CD4-positive, CD25-positive, alpha-beta regulatory T cell (primary cell): ENCODE results near the gene PRKACA. TPM values are rescaled to one million over a fixed set of nuclear protein-coding genes. Genes with fewer than 3 reads are reported as not detected.

Experiments used
- ATAC-seq, 2 donors: fragments of 150-1000 bp; cut with Tn5 transposase; one replicate each; pipeline ENCODE4 v1.10.0; 2021; ENCODE audit warnings: low read depth in 2 of 2, moderate number of reproducible peaks in 2 of 2, moderate library complexity in 1 of 2
- DNase-seq, 3 donors: peaks; one replicate each; pipeline versions ENCODE4 v3.0.0 to v3.0.0-alpha.2; 2012 to 2022; ENCODE audit warnings: mixed read lengths in 1 of 3
- H3K27ac ChIP-seq: one replicate; pipeline ENCODE4 v1.7.0; 2013; ENCODE audit warnings: mild to moderate bottlenecking, low read length; ENCODE audit not compliant: insufficient read depth, poor library complexity, severe bottlenecking
- H3K27me3 ChIP-seq: one replicate; pipeline ENCODE4 v1.7.0; 2013; ENCODE audit warnings: low read length; ENCODE audit not compliant: control insufficient read depth, insufficient read depth
- H3K36me3 ChIP-seq: one replicate; pipeline ENCODE4 v1.7.0; 2013; ENCODE audit warnings: mild to moderate bottlenecking, low read length, moderate library complexity; ENCODE audit not compliant: control insufficient read depth, insufficient read depth
- H3K4me1 ChIP-seq: 2 replicates; pipeline ENCODE4 v1.7.0; 2013; ENCODE audit warnings: mild to moderate bottlenecking, low read length; ENCODE audit not compliant: insufficient read depth, control insufficient read depth, poor library complexity, severe bottlenecking
- H3K4me3 ChIP-seq: one replicate; pipeline ENCODE4 v1.7.0; 2013; ENCODE audit warnings: low read depth, mild to moderate bottlenecking, low read length, moderate library complexity
- H3K9me3 ChIP-seq, 2 experiments: 1 replicate in 1 of 2; 2 replicates in 1 of 2; pipeline ENCODE4 v1.7.0; 2013; ENCODE audit warnings: low read length in 2 of 2, mild to moderate bottlenecking in 1 of 2, moderate library complexity in 1 of 2; ENCODE audit not compliant: control insufficient read depth in 2 of 2
- H3K27ac Mint-ChIP-seq, 3 donors: one replicate each; pipeline ENCODE4 v1.8.0; 2020 to 2022; ENCODE audit warnings: mild to moderate bottlenecking in 3 of 3, mixed read lengths in 3 of 3, moderate library complexity in 2 of 3
- H3K27me3 Mint-ChIP-seq: one replicate; pipeline ENCODE4 v1.8.0; 2022; ENCODE audit warnings: mild to moderate bottlenecking, mixed read lengths
- H3K36me3 Mint-ChIP-seq: one replicate; pipeline ENCODE4 v1.8.0; 2020; ENCODE audit warnings: mixed read lengths
- H3K4me1 Mint-ChIP-seq, 4 donors: one replicate each; pipeline ENCODE4 v1.8.0; 2020 to 2022; ENCODE audit warnings: mixed read lengths in 4 of 4, mild to moderate bottlenecking in 1 of 4
- H3K4me3 Mint-ChIP-seq, 4 donors: one replicate each; pipeline ENCODE4 v1.8.0; 2020 to 2022; ENCODE audit warnings: mild to moderate bottlenecking in 4 of 4, mixed read lengths in 4 of 4, moderate library complexity in 3 of 4
- H3K9me3 Mint-ChIP-seq, 7 donors: one replicate each; pipeline ENCODE4 v1.8.0; 2020 to 2022; ENCODE audit warnings: mixed read lengths in 7 of 7, mild to moderate bottlenecking in 3 of 7, moderate library complexity in 2 of 7
- polyA plus RNA-seq, 4 donors: library from polyadenylated mRNA; unstranded; fragments of 300-500 nt; fragmentation: Illumina TruSeq; gene quantifications; one replicate each; pipeline ENCODE4 v1.2.3, GENCODE V29; 2021
- total RNA-seq: library from RNA; stranded (reverse); gene quantifications from one replicate; pipeline ENCODE4 v1.2.3, GENCODE V29; 2022

PRKACA gene
- total and polyA plus RNA-seq, 5 donors from 2014 or later, result 0.47 to 40.2 (median 1.4) TPM

GRCh38 chr19:14089412-14089661 lies 28.2 kb downstream of the PRKACA start:
- Mint-ChIP-seq H3K27ac (peak overlapping the region; percentile 73 to 86 (median 84)), H3K36me3 (peaks cover 7% of the 10 kb centered on the region), H3K4me1 (peaks cover 0 to 29% (median 12%) of the 10 kb centered on the region in 4 donors), H3K4me3 (peak overlapping the region; percentile 89 to 97 (median 91)), H3K27me3 (peaks cover 11% of the 10 kb centered on the region), H3K9me3 (peaks cover 0 to 8% (median 2%) of the 10 kb centered on the region in 7 donors)
- H3K9me3 ChIP-seq, result peaks cover 0 to 6% of the 10 kb centered on the region in 2 experiments
- peaks cover 14% of the 10 kb centered on the region for H3K4me1 ChIP-seq
- ATAC-seq (no peak), DNase-seq (peak in 2 of 3 donors; percentile 40 to 60)
- no peak overlapping the region for H3K4me3 ChIP-seq
- no peaks in the 10 kb centered on the region for H3K36me3 ChIP-seq
- H3K27ac ChIP-seq, result no peak overlapping the region
- no peaks in the 10 kb centered on the region for H3K27me3 ChIP-seq

GRCh38 chr19:14088634-14089411 lies 28.7 kb downstream of the PRKACA start:
- Histone ChIP-seq H3K36me3 (no peaks in the 10 kb centered on the region), H3K27me3 (no peaks in the 10 kb centered on the region), H3K9me3 (peaks cover 0 to 6% of the 10 kb centered on the region in 2 experiments), H3K4me1 (peaks cover 14% of the 10 kb centered on the region), H3K27ac (no peak overlapping the region), H3K4me3 (no peak overlapping the region)
- peaks cover 0 to 29% (median 12%) of the 10 kb centered on the region in 4 donors for H3K4me1 Mint-ChIP-seq
- peak overlapping the region; percentile 89 to 97 (median 91) for H3K4me3 Mint-ChIP-seq
- H3K27me3 Mint-ChIP-seq, result peaks cover 11% of the 10 kb centered on the region
- no peak for DNase-seq
- peaks cover 7% of the 10 kb centered on the region for H3K36me3 Mint-ChIP-seq
- peak overlapping the region; percentile 73 to 86 (median 84) for H3K27ac Mint-ChIP-seq
- ATAC-seq, result no peak
- peaks cover 0 to 8% (median 2%) of the 10 kb centered on the region in 7 donors for H3K9me3 Mint-ChIP-seq

GRCh38 chr19:14086098-14086497 lies 31.5 kb downstream of the PRKACA start:
- DNase-seq (no peak), ATAC-seq (no peak)
- Mint-ChIP-seq H3K4me3 (peak overlapping the region in 2 of 4 donors; percentile 76 to 88), H3K27ac (no peak overlapping the region), H3K36me3 (peaks cover 4% of the 10 kb centered on the region), H3K27me3 (no peaks in the 10 kb centered on the region), H3K4me1 (peaks cover 2 to 29% (median 8%) of the 10 kb centered on the region in 4 donors), H3K9me3 (no peaks in the 10 kb centered on the region)
- Histone ChIP-seq H3K4me3 (no peak overlapping the region), H3K4me1 (peaks cover 17% of the 10 kb centered on the region), H3K27ac (no peak overlapping the region), H3K27me3 (no peaks in the 10 kb centered on the region), H3K36me3 (no peaks in the 10 kb centered on the region), H3K9me3 (no peaks in the 10 kb centered on the region)

GRCh38 chr19:14085309-14085995 lies 32.1 kb downstream of the PRKACA start, which contains the start of gene C19orf67:
TSS of gene C19orf67 (minus strand) at chr19:14085783. CDS start at chr19:14085627, 156 bp downstream.
- Histone ChIP-seq H3K27ac (no peak within 1 kb of the TSS), H3K27me3 (no peaks in the 10 kb centered on the region), H3K4me3 (no peak within 1 kb of the TSS), H3K9me3 (no peaks in the 10 kb centered on the region), H3K4me1 (peaks cover 23% of the 10 kb centered on the region), H3K36me3 (no peaks in the 10 kb centered on the region)
- DNase-seq (no peak), ATAC-seq (no peak)
- peak within 1 kb of the TSS in 2 of 4 donors; percentile 76 to 88 for H3K4me3 Mint-ChIP-seq
- no peaks in the 10 kb centered on the region for H3K27me3 Mint-ChIP-seq
- H3K27ac Mint-ChIP-seq, result no peak within 1 kb of the TSS
- H3K4me1 Mint-ChIP-seq, result peaks cover 4 to 35% (median 12%) of the 10 kb centered on the region in 4 donors
- H3K36me3 Mint-ChIP-seq, result peaks cover 4% of the 10 kb centered on the region
- no peaks in the 10 kb centered on the region for H3K9me3 Mint-ChIP-seq

GRCh38 chr19:14082675-14082960 lies 34.9 kb downstream of the PRKACA start:
- H3K4me1 ChIP-seq, result peaks cover 19% of the 10 kb centered on the region
- Mint-ChIP-seq H3K27me3 (peaks cover 4% of the 10 kb centered on the region), H3K27ac (peak overlapping the region in 1 of 3 donors; percentile 93), H3K9me3 (no peaks in the 10 kb centered on the region), H3K36me3 (no peaks in the 10 kb centered on the region), H3K4me1 (peaks cover 4 to 27% (median 11%) of the 10 kb centered on the region in 4 donors), H3K4me3 (peak overlapping the region; percentile 80 to 95 (median 86))
- H3K27me3 ChIP-seq, result no peaks in the 10 kb centered on the region
- ATAC-seq (no peak), DNase-seq (no peak)
- no peak overlapping the region for H3K27ac ChIP-seq
- no peak overlapping the region for H3K4me3 ChIP-seq
- H3K9me3 ChIP-seq, result no peaks in the 10 kb centered on the region
- H3K36me3 ChIP-seq, result no peaks in the 10 kb centered on the region

- Mint-ChIP-seq H3K4me1 (peaks cover 4 to 27% (median 11%) of the 10 kb centered on the region in 4 donors), H3K36me3 (no peaks in the 10 kb centered on the region), H3K9me3 (no peaks in the 10 kb centered on the region), H3K27me3 (peaks cover 4% of the 10 kb centered on the region), H3K27ac (peak overlapping the region; percentile 79 to 95 (median 93)), H3K4me3 (peak overlapping the region; percentile 89 to 95 (median 94))
- no peaks in the 10 kb centered on the region for H3K27me3 ChIP-seq
- ATAC-seq, result no peak
- peaks cover 19% of the 10 kb centered on the region for H3K4me1 ChIP-seq
- H3K27ac ChIP-seq, result peak overlapping the region; percentile 83
- H3K4me3 ChIP-seq, result peak overlapping the region; percentile 67
- DNase-seq, result peak in 2 of 3 donors; percentile 29 to 35
- no peaks in the 10 kb centered on the region for H3K36me3 ChIP-seq
- H3K9me3 ChIP-seq, result no peaks in the 10 kb centered on the region
Observed at GRCh38 chr19:14081797-14082674, 35.5 kb downstream of the PRKACA start.
